ENCODE measurements around the gene ABHD4.

DNA sequence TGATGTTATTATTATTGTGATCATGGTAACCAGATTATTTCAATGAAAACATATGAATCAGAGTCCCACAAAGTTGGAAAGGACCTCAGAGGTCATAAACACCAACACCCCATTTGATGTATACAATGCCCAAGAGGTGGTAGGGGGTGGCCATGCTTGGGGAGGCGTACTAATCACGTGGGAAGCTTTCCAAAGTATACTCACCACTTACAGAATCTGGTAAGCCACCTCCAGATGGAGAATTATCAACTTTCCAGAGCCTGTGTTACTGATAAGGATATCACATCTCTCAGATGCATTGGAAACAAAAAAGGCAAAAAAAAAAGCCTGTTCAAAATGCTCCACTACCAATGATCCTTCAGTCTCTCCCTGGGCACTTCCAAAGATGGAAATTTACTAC, 17.5 kb upstream of the ABHD4 start:
- TF ChIP-seq, protein P1, sequence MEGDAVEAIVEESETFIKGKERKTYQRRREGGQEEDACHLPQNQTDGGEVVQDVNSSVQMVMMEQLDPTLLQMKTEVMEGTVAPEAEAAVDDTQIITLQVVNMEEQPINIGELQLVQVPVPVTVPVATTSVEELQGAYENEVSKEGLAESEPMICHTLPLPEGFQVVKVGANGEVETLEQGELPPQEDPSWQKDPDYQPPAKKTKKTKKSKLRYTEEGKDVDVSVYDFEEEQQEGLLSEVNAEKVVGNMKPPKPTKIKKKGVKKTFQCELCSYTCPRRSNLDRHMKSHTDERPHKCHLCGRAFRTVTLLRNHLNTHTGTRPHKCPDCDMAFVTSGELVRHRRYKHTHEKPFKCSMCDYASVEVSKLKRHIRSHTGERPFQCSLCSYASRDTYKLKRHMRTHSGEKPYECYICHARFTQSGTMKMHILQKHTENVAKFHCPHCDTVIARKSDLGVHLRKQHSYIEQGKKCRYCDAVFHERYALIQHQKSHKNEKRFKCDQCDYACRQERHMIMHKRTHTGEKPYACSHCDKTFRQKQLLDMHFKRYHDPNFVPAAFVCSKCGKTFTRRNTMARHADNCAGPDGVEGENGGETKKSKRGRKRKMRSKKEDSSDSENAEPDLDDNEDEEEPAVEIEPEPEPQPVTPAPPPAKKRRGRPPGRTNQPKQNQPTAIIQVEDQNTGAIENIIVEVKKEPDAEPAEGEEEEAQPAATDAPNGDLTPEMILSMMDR (IDR thresholded peaks at IDR 0.05; ENCODE audit: low read depth, low read length, missing input control) = no peak
- TF ChIP-seq RAD21 (IDR thresholded peaks at IDR 0.05) (no peak), SP1 (IDR thresholded peaks at IDR 0.05) (no peak), GABPA (IDR thresholded peaks at IDR 0.05 in 1 of 2, conservative IDR thresholded peaks at IDR 0.05 in 1 of 2) (no peak), REST (IDR thresholded peaks at IDR 0.05) (no peak), YY1 (IDR thresholded peaks at IDR 0.05) (no peak), TAF1 (conservative IDR thresholded peaks at IDR 0.05) (no peak)

Measured in liver (tissue), 3 donors.